Endothelial cell (in vitro differentiated cells): ENCODE results near the gene USP25. TPM values are rescaled to one million over a fixed set of nuclear protein-coding genes. Genes with fewer than 3 reads are reported as not detected.

ENCODE experiments used
- DNase-seq: peaks from one replicate; pipeline ENCODE4 v3.0.0; 2021; ENCODE audit warnings: low spot score
- H3K27ac Mint-ChIP-seq: one replicate; pipeline ENCODE4 v1.8.0; 2021; ENCODE audit warnings: mixed read lengths, inconsistent platforms; ENCODE audit not compliant: unreplicated experiment
- H3K27me3 Mint-ChIP-seq: one replicate; pipeline ENCODE4 v1.8.0; 2021; ENCODE audit warnings: mild to moderate bottlenecking, moderate library complexity, mixed read lengths, inconsistent platforms; ENCODE audit not compliant: unreplicated experiment
- H3K36me3 Mint-ChIP-seq: one replicate; pipeline ENCODE4 v1.8.0; 2021; ENCODE audit warnings: mild to moderate bottlenecking, low read depth, mixed read lengths, inconsistent platforms; ENCODE audit not compliant: unreplicated experiment
- H3K4me1 Mint-ChIP-seq: one replicate; pipeline ENCODE4 v1.8.0; 2021; ENCODE audit warnings: mild to moderate bottlenecking, mixed read lengths, inconsistent platforms; ENCODE audit not compliant: unreplicated experiment
- H3K4me3 Mint-ChIP-seq: one replicate; pipeline ENCODE4 v1.8.0; 2021; ENCODE audit warnings: mild to moderate bottlenecking, mixed read lengths, inconsistent platforms; ENCODE audit not compliant: unreplicated experiment
- H3K9me3 Mint-ChIP-seq: one replicate; pipeline ENCODE4 v1.8.0; 2021; ENCODE audit warnings: mixed read lengths, inconsistent platforms; ENCODE audit not compliant: unreplicated experiment
- CTCF ChIP-seq: fragments of 200-600 bp; sonication (generic); IDR thresholded peaks from one replicate; pipeline ENCODE4 v1.5.0; 2021; ENCODE audit warnings: antibody characterized with exemption; ENCODE audit not compliant: unreplicated experiment
- long read RNA-seq: library from polyadenylated mRNA; unstranded; transcript quantifications from one replicate; pipeline ENCODE4 v2.0.0, GENCODE V29; 2020; ENCODE audit not compliant: unreplicated experiment
- total RNA-seq: library from RNA; stranded (reverse); fragmentation: NEBNext Ultra II Directional; extraction: Animal tissue kit (Norgen Biotek cat#: 25700); gene quantifications from one replicate; pipeline ENCODE4 v1.2.1, GENCODE V29; 2021; ENCODE audit not compliant: unreplicated experiment

The USP25 gene
- 38.0 TPM for total RNA-seq
- long read RNA-seq, partial matches to known transcripts, result 2 of 2 reads
- long read RNA-seq, other reads (novel, unspliced or antisense), result 0 of 2 reads

- H3K36me3 Mint-ChIP-seq, result peaks cover 3% of the 10 kb centered on the region
- H3K27ac Mint-ChIP-seq, result peak within 1 kb of the TSS; percentile 93
- H3K27me3 Mint-ChIP-seq, result peaks cover 4% of the 10 kb centered on the region
- peaks cover 9% of the 10 kb centered on the region for H3K4me1 Mint-ChIP-seq
- H3K9me3 Mint-ChIP-seq, result no peaks in the 10 kb centered on the region
- peak; percentile 87 for DNase-seq
- no peak for TF ChIP-seq CTCF
- H3K4me3 Mint-ChIP-seq, result peak within 1 kb of the TSS; percentile 98
Measured at GRCh38 chr21:15729674-15730483, at the start of gene USP25. TSS of gene USP25 (plus strand) at chr21:15729982. CDS start at chr21:15730394, 412 bp downstream.

- DNase-seq, result no peak
- TF ChIP-seq CTCF, result no peak
- Mint-ChIP-seq H3K36me3 (no peaks in the 10 kb centered on the region), H3K9me3 (no peaks in the 10 kb centered on the region), H3K4me3 (no peak overlapping the region), H3K27ac (no peak overlapping the region), H3K27me3 (no peaks in the 10 kb centered on the region), H3K4me1 (peaks cover 5% of the 10 kb centered on the region)
Measured at GRCh38 chr21:15682186-15682895, 47.4 kb upstream of the USP25 start.

- no peaks in the 10 kb centered on the region for H3K9me3 Mint-ChIP-seq
- no peaks in the 10 kb centered on the region for H3K36me3 Mint-ChIP-seq
- H3K4me3 Mint-ChIP-seq, result no peak overlapping the region
- DNase-seq, result no peak
- no peaks in the 10 kb centered on the region for H3K27me3 Mint-ChIP-seq
- H3K4me1 Mint-ChIP-seq, result peaks cover 5% of the 10 kb centered on the region
- TF ChIP-seq CTCF, result no peak
- H3K27ac Mint-ChIP-seq, result no peak overlapping the region
Measured at GRCh38 chr21:15682977-15683376, 46.8 kb upstream of the USP25 start.

GRCh38 chr21:15686506-15686905 lies 43.3 kb upstream of the USP25 start:
- no peak for DNase-seq
- H3K36me3 Mint-ChIP-seq, result no peaks in the 10 kb centered on the region
- H3K4me1 Mint-ChIP-seq, result peaks cover 10% of the 10 kb centered on the region
- H3K27me3 Mint-ChIP-seq, result peaks cover 1% of the 10 kb centered on the region
- no peak overlapping the region for H3K27ac Mint-ChIP-seq
- no peaks in the 10 kb centered on the region for H3K9me3 Mint-ChIP-seq
- no peak for TF ChIP-seq CTCF
- no peak overlapping the region for H3K4me3 Mint-ChIP-seq

GRCh38 chr21:15687208-15687607 lies 42.6 kb upstream of the USP25 start:
- H3K27me3 Mint-ChIP-seq, result peaks cover 2% of the 10 kb centered on the region
- no peak for DNase-seq
- no peaks in the 10 kb centered on the region for H3K9me3 Mint-ChIP-seq
- H3K4me3 Mint-ChIP-seq, result no peak overlapping the region
- H3K4me1 Mint-ChIP-seq, result peaks cover 10% of the 10 kb centered on the region
- no peak for TF ChIP-seq CTCF
- H3K36me3 Mint-ChIP-seq, result no peaks in the 10 kb centered on the region
- H3K27ac Mint-ChIP-seq, result no peak overlapping the region
